Spleen (tissue), 11 donors: ENCODE data around the gene SPR. TPM values are rescaled to one million over a fixed set of nuclear protein-coding genes. Genes with fewer than 3 reads are reported as not detected.

Source experiments
- DNase-seq: peaks from one replicate; pipeline ENCODE4 v3.0.0-alpha.2; 2020
- H3K27ac ChIP-seq, 8 donors: fragments of 200-600 bp; sonication (generic) in 7 of 8; 1 replicate in 4 of 8; 2 replicates in 4 of 8; pipeline versions ENCODE4 v1.5.0 to v1.8.0; 2016 to 2021; ENCODE audit warnings: inconsistent platforms in 4 of 8, mild to moderate bottlenecking in 4 of 8, moderate library complexity in 1 of 8
- H3K27me3 ChIP-seq, 7 donors: fragments of 200-600 bp; sonication (generic) in 6 of 7; replicated peaks in 1 of 7; 1 replicate in 4 of 7; 2 replicates in 3 of 7; pipeline versions ENCODE4 v1.5.0 to v1.8.0; 2016 to 2021; ENCODE audit warnings: inconsistent platforms in 3 of 7, mild to moderate bottlenecking in 1 of 7
- H3K36me3 ChIP-seq, 6 donors: fragments of 200-600 bp; sonication (generic) in 5 of 6; 1 replicate in 4 of 6; 2 replicates in 2 of 6; pipeline versions ENCODE4 v1.5.0 to v1.8.0; 2016 to 2021; ENCODE audit warnings: inconsistent platforms in 2 of 6
- H3K4me1 ChIP-seq, 6 donors: fragments of 200-600 bp; sonication (generic) in 5 of 6; 1 replicate in 3 of 6; 2 replicates in 3 of 6; pipeline versions ENCODE4 v1.5.0 to v1.8.0; 2016 to 2021; ENCODE audit warnings: inconsistent platforms in 3 of 6
- H3K4me3 ChIP-seq, 8 donors: fragments of 200-600 bp; sonication (generic) in 7 of 8; 1 replicate in 4 of 8; 2 replicates in 4 of 8; pipeline versions ENCODE4 v1.5.0 to v1.8.0; 2016 to 2021; ENCODE audit warnings: inconsistent platforms in 4 of 8, mild to moderate bottlenecking in 4 of 8, moderate library complexity in 2 of 8
- H3K9me3 ChIP-seq, 8 donors: fragments of 200-600 bp; sonication (generic) in 7 of 8; 1 replicate in 4 of 8; 2 replicates in 4 of 8; pipeline versions ENCODE4 v1.5.0 to v1.8.0; 2016 to 2021; ENCODE audit warnings: inconsistent platforms in 4 of 8
- POLR2A ChIP-seq, 3 donors: fragments of 450-650 bp; IDR thresholded peaks; one replicate each; pipeline ENCODE4 v1.5.1; 2017; ENCODE audit warnings: antibody characterized with exemption in 3 of 3, mild to moderate bottlenecking in 1 of 3
- POLR2AphosphoS5 ChIP-seq, 3 donors: sonication (generic); formaldehyde crosslinking; IDR thresholded peaks; one replicate each; pipeline ENCODE4 v1.5.1; 2017; ENCODE audit warnings: antibody characterized with exemption in 3 of 3
- WGBS, 5 donors: extraction: QIAGEN DNeasy Blood & Tissue Kit in 3 of 5; methylation state at CpG; one replicate each; pipeline versions ENCODE4 v1.1.5 to v1.1.7; 2013 to 2018; 5-methylcytosine and 5-hydroxymethylcytosine counted together
- intact Hi-C: fragments of 100-400 bp; cut with DNase I; formaldehyde crosslinking; loops from one replicate; pipeline ENCODE4 v1.15.0; 2023; ENCODE audit warnings: low total_unique reads
- polyA plus RNA-seq, 3 donors: library from polyadenylated mRNA; stranded (reverse); fragments of 200-250 nt; gene quantifications; one replicate each; pipeline ENCODE4 v1.2.1, GENCODE V29; 2013
- total RNA-seq, 7 donors: library from RNA; depleted of rRNA in 3 of 7; stranded (reverse); fragments of >200 nt in 3 of 7; fragmentation: NEBNext Ultra II Directional in 4 of 7; extraction: Animal tissue kit (Norgen Biotek cat#: 25700) in 4 of 7; gene quantifications; one replicate each; pipeline versions ENCODE4 v1.1.0 to v1.2.1, GENCODE V29; 2016 to 2021
- TF ChIP-seq, protein P1 (sequence below), 11 experiments: fragments of 200-600 bp in 7 of 11; fragments of 450-650 bp in 4 of 11; sonication (generic) in 4 of 11; IDR thresholded peaks in 8 of 11; conservative IDR thresholded peaks in 3 of 11; 1 replicate in 7 of 11; 2 replicates in 4 of 11; pipeline versions ENCODE4 v1.4.0 to v1.8.0; 2016 to 2021; ENCODE audit warnings: antibody characterized with exemption in 11 of 11, inconsistent platforms in 4 of 11, mild to moderate bottlenecking in 1 of 11
- donor health status: healthy with polysubstance abuse.
- donor health status: DM: no; HTN: no; CAD: no; lungs with moderate emphysema.
- donor health status: DM: no; HTN: no; CAD: no.
- donor health status: Bipolar disorder and iron deficiency.
- donor health status: healthy.
- donor health status: DM: no; HTN: no; CAD: no.
- donor health status: DM: yes; HTN: yes; CAD: no.

SPR gene
- total and polyA plus RNA-seq, 10 donors = 3.9 to 22.6 (median 9.8) TPM

DNA sequence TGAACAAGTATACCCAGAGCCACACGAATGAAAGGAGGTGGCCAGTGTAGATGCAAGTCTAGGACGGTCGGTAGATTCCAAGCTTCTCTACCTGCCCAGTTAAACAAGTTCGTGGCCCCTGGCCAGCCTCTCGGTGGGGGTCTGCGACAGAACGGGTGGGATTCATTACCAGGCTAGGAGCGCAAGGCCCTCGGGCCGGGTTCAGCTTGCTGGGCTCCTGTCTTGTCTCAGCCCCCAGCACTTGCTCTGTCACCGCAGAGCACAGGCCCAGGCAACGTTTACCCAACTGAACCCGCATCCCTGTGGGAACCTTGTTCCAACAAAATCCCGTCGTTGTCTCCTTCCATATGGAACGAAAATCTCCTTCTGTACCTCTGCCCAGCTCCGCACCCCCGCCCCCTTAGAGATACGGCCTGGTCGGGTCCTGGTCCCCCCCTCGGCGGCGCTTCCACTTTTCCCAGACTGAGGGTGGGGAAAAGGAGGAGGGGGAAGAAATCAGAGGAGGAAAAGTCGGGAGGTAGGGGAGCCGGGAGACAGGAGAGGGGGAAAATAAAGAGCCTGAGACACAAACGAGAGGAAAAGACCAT, 28.2 kb downstream of the SPR start:
- intact Hi-C loops = no loop called here
- DNase-seq = no peak
- Histone ChIP-seq H3K9me3 (no peaks in the 10 kb centered on the region), H3K27ac (no peak overlapping the region), H3K36me3 (no peaks in the 10 kb centered on the region), H3K4me1 (peaks cover 30 to 58% (median 54%) of the 10 kb centered on the region in 6 donors), H3K27me3 (peaks cover 30 to 100% (median 99%) of the 10 kb centered on the region in 7 donors), H3K4me3 (peak overlapping the region in 6 of 8 donors; percentile 39 to 68 (median 48))
- WGBS, 5 donors = 5 to 7% (median 6%) methylated on average over 23 to 26 of the region's 26 CpGs
- TF ChIP-seq POLR2A (IDR thresholded peaks at IDR 0.05) = no peak
- TF ChIP-seq, protein P1, sequence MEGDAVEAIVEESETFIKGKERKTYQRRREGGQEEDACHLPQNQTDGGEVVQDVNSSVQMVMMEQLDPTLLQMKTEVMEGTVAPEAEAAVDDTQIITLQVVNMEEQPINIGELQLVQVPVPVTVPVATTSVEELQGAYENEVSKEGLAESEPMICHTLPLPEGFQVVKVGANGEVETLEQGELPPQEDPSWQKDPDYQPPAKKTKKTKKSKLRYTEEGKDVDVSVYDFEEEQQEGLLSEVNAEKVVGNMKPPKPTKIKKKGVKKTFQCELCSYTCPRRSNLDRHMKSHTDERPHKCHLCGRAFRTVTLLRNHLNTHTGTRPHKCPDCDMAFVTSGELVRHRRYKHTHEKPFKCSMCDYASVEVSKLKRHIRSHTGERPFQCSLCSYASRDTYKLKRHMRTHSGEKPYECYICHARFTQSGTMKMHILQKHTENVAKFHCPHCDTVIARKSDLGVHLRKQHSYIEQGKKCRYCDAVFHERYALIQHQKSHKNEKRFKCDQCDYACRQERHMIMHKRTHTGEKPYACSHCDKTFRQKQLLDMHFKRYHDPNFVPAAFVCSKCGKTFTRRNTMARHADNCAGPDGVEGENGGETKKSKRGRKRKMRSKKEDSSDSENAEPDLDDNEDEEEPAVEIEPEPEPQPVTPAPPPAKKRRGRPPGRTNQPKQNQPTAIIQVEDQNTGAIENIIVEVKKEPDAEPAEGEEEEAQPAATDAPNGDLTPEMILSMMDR (IDR thresholded peaks at IDR 0.05 in 8 of 11, conservative IDR thresholded peaks at IDR 0.05 in 3 of 11) = no peak
- no peak for TF ChIP-seq POLR2AphosphoS5 (IDR thresholded peaks at IDR 0.05)

- peaks cover 35 to 65% (median 61%) of the 10 kb centered on the region in 6 donors for H3K4me1 ChIP-seq
- H3K27ac ChIP-seq = no peak overlapping the region
- H3K27me3 ChIP-seq = peaks cover 30 to 100% (median 100%) of the 10 kb centered on the region in 7 donors
- WGBS, 5 donors = 1 to 2% (median 1%) methylated on average over 35 to 86 of the region's 86 CpGs
- H3K4me3 ChIP-seq = peak overlapping the region; percentile 16 to 68 (median 46)
- no peaks in the 10 kb centered on the region for H3K36me3 ChIP-seq
- H3K9me3 ChIP-seq = no peaks in the 10 kb centered on the region
- DNase-seq = peak; percentile 78
- TF ChIP-seq POLR2A (IDR thresholded peaks at IDR 0.05) = no peak
- peak in 1 of 3 donors; percentile 31 for TF ChIP-seq POLR2AphosphoS5 (IDR thresholded peaks at IDR 0.05)
- TF ChIP-seq, protein P1 (IDR thresholded peaks at IDR 0.05 in 8 of 11, conservative IDR thresholded peaks at IDR 0.05 in 3 of 11) = peak in 1 of 11 experiments; percentile 12
- intact Hi-C loops = no loop called here
These were observed 28.9 kb downstream of the SPR start for GRCh38 chr2:72915907-72916742.

GRCh38 chr2:72916743-72917137, 29.5 kb downstream of the SPR start:
- 0 to 4% (median 2%) methylated on average over 8 to 29 of the region's 29 CpGs for WGBS, 5 donors
- no peaks in the 10 kb centered on the region for H3K9me3 ChIP-seq
- intact Hi-C loops = no loop called here
- no peak for DNase-seq
- TF ChIP-seq, protein P1 (IDR thresholded peaks at IDR 0.05 in 8 of 11, conservative IDR thresholded peaks at IDR 0.05 in 3 of 11) = no peak
- TF ChIP-seq POLR2A (IDR thresholded peaks at IDR 0.05) = no peak
- TF ChIP-seq POLR2AphosphoS5 (IDR thresholded peaks at IDR 0.05) = no peak
- peak overlapping the region; percentile 18 to 68 (median 46) for H3K4me3 ChIP-seq
- no peaks in the 10 kb centered on the region for H3K36me3 ChIP-seq
- H3K4me1 ChIP-seq = peaks cover 35 to 65% (median 61%) of the 10 kb centered on the region in 6 donors
- H3K27me3 ChIP-seq = peaks cover 30 to 100% (median 100%) of the 10 kb centered on the region in 7 donors
- H3K27ac ChIP-seq = no peak overlapping the region
